ENCODE measurements around the gene ATP11A. TPM values are rescaled to one million over a fixed set of nuclear protein-coding genes. Genes with fewer than 3 reads are reported as not detected.

The ATP11A gene
- total RNA-seq, 1 donor from 2014 or later: 102 TPM

GRCh38 chr13:112899281-112900225, 209.7 kb downstream of the ATP11A start:
- ATAC-seq: no peak
- DNase-seq: no peak
- intact Hi-C loops (cut with micrococcal nuclease): no loop called here

- intact Hi-C loops (cut with micrococcal nuclease): no loop called here
- DNase-seq (no peak), ATAC-seq (no peak)
Measured at GRCh38 chr13:112900226-112900600, 210.4 kb downstream of the ATP11A start.

DNA sequence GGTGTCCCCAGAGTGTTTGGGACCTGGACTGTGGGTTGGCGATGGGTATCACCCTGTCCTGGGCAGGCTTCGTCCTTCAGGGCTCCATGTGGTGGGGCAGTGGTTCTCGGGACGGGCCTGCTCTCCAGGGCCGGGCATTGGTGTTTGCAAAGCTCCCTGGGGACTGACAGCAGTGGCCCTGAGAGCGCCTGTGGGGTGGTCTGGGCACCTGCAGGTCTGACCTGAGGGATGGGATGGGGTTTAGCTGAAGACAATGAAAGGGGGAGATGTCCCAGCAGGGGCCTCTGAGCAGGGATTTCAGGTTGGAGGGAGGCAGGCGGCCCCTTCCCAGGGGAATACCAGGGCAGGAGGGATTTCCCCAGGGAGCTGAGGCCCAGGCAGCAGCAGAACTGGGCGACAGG, 210.9 kb downstream of the ATP11A start:
- DNase-seq (no peak), ATAC-seq (no peak)
- intact Hi-C loops (cut with micrococcal nuclease): no loop called here

- DNase-seq (no peak), ATAC-seq (no peak)
- intact Hi-C loops (cut with micrococcal nuclease): no loop called here
Measured at GRCh38 chr13:112902101-112902651, 212.3 kb downstream of the ATP11A start.

DNA sequence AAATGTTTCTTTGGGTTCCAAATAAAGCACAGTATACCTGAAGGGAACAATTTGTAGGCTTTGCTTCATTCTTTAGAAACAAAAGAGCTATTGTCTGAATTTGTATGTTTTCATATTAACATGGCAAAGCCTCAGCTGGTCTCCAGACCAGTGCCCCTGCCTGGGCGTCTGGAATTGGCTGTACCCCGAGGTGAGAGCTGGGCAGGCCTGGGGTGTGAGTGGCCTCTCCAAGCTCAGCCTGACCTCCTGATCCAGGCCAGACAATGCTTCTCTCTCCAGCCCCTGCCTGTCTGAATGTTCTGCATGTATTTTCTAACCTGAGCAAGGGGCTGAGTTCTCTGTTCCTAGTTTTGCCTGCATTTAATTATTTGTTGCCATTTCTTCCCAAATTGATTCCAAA, 212.8 kb downstream of the ATP11A start:
- DNase-seq (no peak), ATAC-seq (no peak)
- intact Hi-C loops (cut with micrococcal nuclease): no loop called here

- DNase-seq (no peak), ATAC-seq (no peak)
- intact Hi-C loops (cut with micrococcal nuclease): no loop called here
Measured at GRCh38 chr13:112903071-112903577, 213.3 kb downstream of the ATP11A start.

- ATAC-seq (no peak), DNase-seq (no peak)
- intact Hi-C loops (cut with micrococcal nuclease): no loop called here
Measured at GRCh38 chr13:112903606-112904195, 213.9 kb downstream of the ATP11A start.

DNA sequence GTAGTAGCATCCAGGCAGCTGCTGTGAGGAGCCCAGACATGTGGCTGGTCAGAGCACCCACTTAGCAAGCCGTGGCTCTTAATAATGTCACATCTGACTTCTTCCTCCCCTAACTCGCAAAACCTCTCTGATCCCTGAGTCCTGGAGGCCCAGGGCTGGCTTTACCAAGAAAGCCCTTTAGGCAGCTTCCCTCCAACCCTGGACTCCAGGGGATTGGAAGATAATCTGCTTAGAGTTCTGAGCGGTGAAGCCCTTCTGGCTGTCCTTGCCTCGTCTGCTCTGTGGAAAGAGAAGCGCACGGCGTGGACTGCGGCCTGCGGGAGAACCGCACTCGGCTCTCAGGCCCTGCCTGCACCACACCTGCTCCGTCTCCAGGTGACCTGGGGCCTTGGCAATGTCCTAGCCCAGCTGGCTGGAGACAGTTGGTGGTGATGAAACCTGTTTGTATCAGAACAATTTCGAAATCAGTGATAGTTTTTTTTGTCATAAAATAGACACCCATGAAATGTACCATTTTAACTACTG, 214.7 kb downstream of the ATP11A start:
- no peak for ATAC-seq
- DNase-seq: no peak
- intact Hi-C loops (cut with micrococcal nuclease): no loop called here

DNA sequence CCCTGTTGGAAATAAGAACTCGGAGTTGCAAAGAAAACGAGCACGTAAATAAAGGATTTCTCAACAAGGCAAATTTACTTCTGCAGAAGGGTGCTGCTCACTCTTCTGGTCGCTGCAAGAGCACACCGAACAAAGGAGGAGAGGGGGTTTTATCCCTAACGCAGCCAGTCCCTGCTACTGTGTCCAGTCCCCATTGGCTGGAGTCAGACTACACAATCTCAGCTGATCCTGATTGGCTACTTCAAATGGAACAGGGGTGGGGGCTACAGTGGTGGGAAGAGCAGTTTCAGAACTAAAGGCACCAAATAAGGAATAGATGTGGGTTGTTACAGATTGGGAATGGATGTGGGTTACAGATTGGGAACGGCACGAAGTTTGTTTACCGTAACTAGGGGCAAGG, 215.2 kb downstream of the ATP11A start:
- intact Hi-C loops (cut with micrococcal nuclease): no loop called here
- DNase-seq (no peak), ATAC-seq (no peak)

GRCh38 chr13:112905619-112905989, 215.8 kb downstream of the ATP11A start:
- intact Hi-C loops (cut with micrococcal nuclease): no loop called here
- DNase-seq (no peak), ATAC-seq (no peak)

DNA sequence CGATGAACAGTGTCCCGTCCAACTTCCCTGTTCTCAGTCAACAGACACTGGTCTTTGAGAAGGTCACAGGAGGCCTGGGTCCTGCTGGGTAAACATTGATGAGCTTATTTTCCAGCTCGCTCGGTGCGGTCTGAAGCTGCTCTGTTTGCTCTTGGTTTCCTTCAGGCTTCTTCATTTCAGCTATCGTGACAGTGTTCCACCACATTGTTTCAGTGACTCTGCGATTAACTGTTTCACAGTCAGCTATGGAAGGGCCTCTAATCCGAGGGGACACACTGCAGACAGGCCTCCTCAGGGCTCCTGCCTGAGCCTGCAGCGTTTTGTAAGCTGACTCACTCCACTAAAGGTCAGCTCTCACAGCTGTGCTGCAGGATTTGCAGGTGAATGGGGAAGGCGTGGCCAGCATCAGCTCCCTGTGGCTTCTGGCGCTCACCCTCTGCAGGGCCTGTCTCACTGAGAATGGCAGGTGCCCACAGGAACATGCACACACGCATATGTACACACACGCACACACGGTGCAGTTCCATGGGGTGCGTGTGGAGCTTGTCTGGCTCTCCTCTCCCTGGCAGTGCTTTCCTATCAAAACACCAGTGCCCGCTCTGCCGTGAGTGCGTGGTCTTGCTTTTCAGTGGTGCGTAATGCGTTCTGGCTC, 216.3 kb downstream of the ATP11A start:
- intact Hi-C loops (cut with micrococcal nuclease): no loop called here
- ATAC-seq (no peak), DNase-seq (no peak)

DNA sequence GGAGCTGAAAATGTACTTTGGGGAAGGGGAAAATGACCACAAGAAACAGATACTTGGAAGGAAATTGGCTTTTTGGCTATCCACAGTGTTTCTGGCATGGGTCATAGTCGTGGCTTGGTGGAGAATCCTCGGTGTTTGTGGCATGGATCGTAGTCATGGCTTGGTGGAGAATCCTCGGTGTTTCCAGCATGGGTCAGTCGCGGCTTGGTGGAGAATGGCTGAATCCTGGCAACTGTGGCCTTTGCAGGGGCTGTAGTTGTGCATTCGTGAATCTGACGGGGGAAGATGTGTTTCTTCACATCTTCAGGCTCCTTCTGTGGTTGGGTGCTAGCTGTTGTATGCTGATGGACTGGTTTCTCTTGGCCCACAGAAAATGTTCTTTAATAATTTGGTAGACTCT, 217.4 kb downstream of the ATP11A start:
- intact Hi-C loops (cut with micrococcal nuclease): no loop called here
- DNase-seq (no peak), ATAC-seq (no peak)

GRCh38 chr13:112907871-112908331, 218.1 kb downstream of the ATP11A start:
- intact Hi-C loops (cut with micrococcal nuclease): no loop called here
- ATAC-seq (no peak), DNase-seq (no peak)

- ATAC-seq (no peak), DNase-seq (no peak)
- intact Hi-C loops (cut with micrococcal nuclease): no loop called here
Measured at GRCh38 chr13:112908342-112908741, 218.5 kb downstream of the ATP11A start.

DNA sequence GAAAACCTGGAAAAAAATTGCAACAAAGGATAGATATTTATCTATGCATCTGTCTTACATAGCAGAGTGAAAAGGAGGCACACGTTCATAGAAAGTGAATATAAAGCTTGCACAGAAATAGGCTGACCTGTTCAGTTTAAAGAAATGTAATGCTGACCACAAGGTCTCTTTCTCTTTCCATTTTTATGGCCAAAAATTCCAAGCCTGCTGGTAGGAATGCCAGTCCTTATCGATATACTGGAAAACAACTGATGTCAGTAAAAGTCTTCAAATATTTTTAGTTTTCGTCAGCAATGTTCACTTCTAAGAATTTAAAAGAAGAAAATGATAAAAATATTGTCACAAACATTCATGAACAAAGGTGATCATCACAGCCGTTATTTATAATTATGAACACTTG, 220.2 kb downstream of the ATP11A start:
- no peak for DNase-seq
- intact Hi-C loops (cut with micrococcal nuclease): no loop called here
- ATAC-seq: no peak

GRCh38 chr13:112910616-112911280, 220.9 kb downstream of the ATP11A start:
- ATAC-seq: no peak
- no peak for DNase-seq
- intact Hi-C loops (cut with micrococcal nuclease): no loop called here

DNA sequence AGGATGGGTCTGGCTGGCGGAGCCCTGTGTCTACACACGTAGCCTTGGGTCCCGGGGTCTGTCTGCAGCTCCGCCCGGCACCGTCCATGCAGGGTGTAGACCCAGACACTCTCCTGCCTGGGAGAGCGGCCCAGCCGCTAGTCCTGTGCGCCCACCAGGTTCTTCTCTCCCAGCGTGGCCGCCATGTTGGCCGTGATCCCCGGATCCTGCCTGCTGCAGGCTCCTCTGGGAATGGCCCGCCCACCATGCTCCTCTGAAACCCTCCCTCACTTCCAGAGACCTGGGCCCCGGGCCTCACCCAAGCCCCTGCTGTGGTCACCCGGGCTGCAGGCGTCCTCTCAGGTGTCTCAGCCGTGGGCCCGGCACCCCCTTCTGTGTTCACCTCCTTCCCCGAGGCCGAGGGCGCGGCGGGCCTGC, 221.5 kb downstream of the ATP11A start:
- intact Hi-C loops (cut with micrococcal nuclease): no loop called here
- DNase-seq (no peak), ATAC-seq (no peak)

- ATAC-seq (no peak), DNase-seq (no peak)
- intact Hi-C loops (cut with micrococcal nuclease): no loop called here
Measured at GRCh38 chr13:112911883-112912282, 222.0 kb downstream of the ATP11A start.

Measured in left ventricle myocardium superior (tissue), 1 donor.